ENCODE data around the gene RPH3AL. TPM values are rescaled to one million over a fixed set of nuclear protein-coding genes. Genes with fewer than 3 reads are reported as not detected.
"Not testable (repeated sequence)": the region's sequence is repeated elsewhere in the genome, so short reads cannot be mapped to it uniquely, and the experiment has no call there.

RPH3AL gene
- total RNA-seq, 1 donor from 2014 or later = 22.3 TPM

GRCh38 chr17:205817-206216 lies 146.8 kb downstream of the RPH3AL start:
- TF ChIP-seq CTCF (IDR thresholded peaks at IDR 0.05; ENCODE audit: partially characterized antibody, unreplicated experiment) = no peak
- peaks cover 7% of the 10 kb centered on the region for H3K27me3 Mint-ChIP-seq (ENCODE audit: unreplicated experiment)
- H3K4me1 Mint-ChIP-seq (ENCODE audit: low read depth, unreplicated experiment) = peaks cover 3% of the 10 kb centered on the region
- H3K4me3 Mint-ChIP-seq (ENCODE audit: unreplicated experiment) = no peak overlapping the region
- H3K9me3 Mint-ChIP-seq (ENCODE audit: unreplicated experiment) = peaks cover 13% of the 10 kb centered on the region
- H3K36me3 Mint-ChIP-seq (ENCODE audit: unreplicated experiment) = peaks cover 23% of the 10 kb centered on the region
- DNase-seq = no peak
- H3K27ac Mint-ChIP-seq (ENCODE audit: unreplicated experiment) = no peak overlapping the region

GRCh38 chr17:205148-205669 lies 147.4 kb downstream of the RPH3AL start:
- peaks cover 4% of the 10 kb centered on the region for H3K4me1 Mint-ChIP-seq (ENCODE audit: low read depth, unreplicated experiment)
- H3K27ac Mint-ChIP-seq (ENCODE audit: unreplicated experiment) = no peak overlapping the region
- H3K9me3 Mint-ChIP-seq (ENCODE audit: unreplicated experiment) = peaks cover 13% of the 10 kb centered on the region
- no peak for TF ChIP-seq CTCF (IDR thresholded peaks at IDR 0.05; ENCODE audit: partially characterized antibody, unreplicated experiment)
- H3K27me3 Mint-ChIP-seq (ENCODE audit: unreplicated experiment) = peaks cover 10% of the 10 kb centered on the region
- H3K4me3 Mint-ChIP-seq (ENCODE audit: unreplicated experiment) = no peak overlapping the region
- DNase-seq = no peak
- peaks cover 19% of the 10 kb centered on the region for H3K36me3 Mint-ChIP-seq (ENCODE audit: unreplicated experiment)

- Mint-ChIP-seq H3K9me3 (ENCODE audit: unreplicated experiment) (peaks cover 13% of the 10 kb centered on the region), H3K4me3 (ENCODE audit: unreplicated experiment) (no peak overlapping the region), H3K4me1 (ENCODE audit: low read depth, unreplicated experiment) (peaks cover 4% of the 10 kb centered on the region), H3K27me3 (ENCODE audit: unreplicated experiment) (peaks cover 15% of the 10 kb centered on the region), H3K27ac (ENCODE audit: unreplicated experiment) (no peak overlapping the region), H3K36me3 (ENCODE audit: unreplicated experiment) (peaks cover 19% of the 10 kb centered on the region)
- TF ChIP-seq CTCF (IDR thresholded peaks at IDR 0.05; ENCODE audit: partially characterized antibody, unreplicated experiment) = no peak
- no peak for DNase-seq
Measured at GRCh38 chr17:204427-205147, 148.0 kb downstream of the RPH3AL start.

GRCh38 chr17:202501-202951 lies 150.1 kb downstream of the RPH3AL start:
- Mint-ChIP-seq H3K27ac (ENCODE audit: unreplicated experiment) (no peak overlapping the region), H3K36me3 (ENCODE audit: unreplicated experiment) (peaks cover 13% of the 10 kb centered on the region), H3K9me3 (ENCODE audit: unreplicated experiment) (peaks cover 14% of the 10 kb centered on the region), H3K4me1 (ENCODE audit: low read depth, unreplicated experiment) (peaks cover 8% of the 10 kb centered on the region), H3K4me3 (ENCODE audit: unreplicated experiment) (no peak overlapping the region), H3K27me3 (ENCODE audit: unreplicated experiment) (peaks cover 13% of the 10 kb centered on the region)
- no peak for TF ChIP-seq CTCF (IDR thresholded peaks at IDR 0.05; ENCODE audit: partially characterized antibody, unreplicated experiment)
- DNase-seq = no peak

GRCh38 chr17:201736-202135 lies 150.9 kb downstream of the RPH3AL start:
- H3K27me3 Mint-ChIP-seq (ENCODE audit: unreplicated experiment) = peaks cover 11% of the 10 kb centered on the region
- H3K9me3 Mint-ChIP-seq (ENCODE audit: unreplicated experiment) = peaks cover 12% of the 10 kb centered on the region
- H3K27ac Mint-ChIP-seq (ENCODE audit: unreplicated experiment); H3K4me3 Mint-ChIP-seq (ENCODE audit: unreplicated experiment); DNase-seq; H3K4me1 Mint-ChIP-seq (ENCODE audit: low read depth, unreplicated experiment): not testable (repeated sequence)
- H3K36me3 Mint-ChIP-seq (ENCODE audit: unreplicated experiment) = peaks cover 11% of the 10 kb centered on the region

GRCh38 chr17:201257-201656 lies 151.3 kb downstream of the RPH3AL start:
- H3K36me3 Mint-ChIP-seq (ENCODE audit: unreplicated experiment); DNase-seq; H3K4me1 Mint-ChIP-seq (ENCODE audit: low read depth, unreplicated experiment); H3K27ac Mint-ChIP-seq (ENCODE audit: unreplicated experiment); H3K9me3 Mint-ChIP-seq (ENCODE audit: unreplicated experiment); H3K4me3 Mint-ChIP-seq (ENCODE audit: unreplicated experiment): not testable (repeated sequence)
- H3K27me3 Mint-ChIP-seq (ENCODE audit: unreplicated experiment) = peaks cover 11% of the 10 kb centered on the region
